Measurements from ENCODE around the gene SUGCT.

SUGCT gene

GRCh38 chr7:40569326-40569725 lies 434.5 kb downstream of the SUGCT start:
- no peak overlapping the region for H3K4me3 ChIP-seq (ENCODE audit: low read depth, low read length)
- no peak for DNase-seq (ENCODE audit: low read depth)
- TF ChIP-seq CTCF (IDR thresholded peaks at IDR 0.05; ENCODE audit: control insufficient read depth, extremely low read depth, insufficient read depth), result no peak

GRCh38 chr7:40570223-40570622 lies 435.4 kb downstream of the SUGCT start:
- no peak for DNase-seq (ENCODE audit: low read depth)
- H3K4me3 ChIP-seq (ENCODE audit: low read depth, low read length), result no peak overlapping the region
- TF ChIP-seq CTCF (IDR thresholded peaks at IDR 0.05; ENCODE audit: control insufficient read depth, extremely low read depth, insufficient read depth), result no peak

- DNase-seq (ENCODE audit: low read depth), result no peak
- no peak overlapping the region for H3K4me3 ChIP-seq (ENCODE audit: low read depth, low read length)
- TF ChIP-seq CTCF (IDR thresholded peaks at IDR 0.05; ENCODE audit: control insufficient read depth, extremely low read depth, insufficient read depth), result no peak
These were observed 437.0 kb downstream of the SUGCT start for GRCh38 chr7:40571796-40572195.

- H3K4me3 ChIP-seq (ENCODE audit: low read depth, low read length), result no peak overlapping the region
- DNase-seq (ENCODE audit: low read depth), result no peak
- no peak for TF ChIP-seq CTCF (IDR thresholded peaks at IDR 0.05; ENCODE audit: control insufficient read depth, extremely low read depth, insufficient read depth)
These were observed 438.1 kb downstream of the SUGCT start for GRCh38 chr7:40572810-40573465.

- H3K4me3 ChIP-seq (ENCODE audit: low read depth, low read length), result no peak overlapping the region
- no peak for DNase-seq (ENCODE audit: low read depth)
- no peak for TF ChIP-seq CTCF (IDR thresholded peaks at IDR 0.05; ENCODE audit: control insufficient read depth, extremely low read depth, insufficient read depth)
These were observed 444.6 kb downstream of the SUGCT start for GRCh38 chr7:40579401-40579800.

- TF ChIP-seq CTCF (IDR thresholded peaks at IDR 0.05; ENCODE audit: control insufficient read depth, extremely low read depth, insufficient read depth), result no peak
- no peak for DNase-seq (ENCODE audit: low read depth)
- H3K4me3 ChIP-seq (ENCODE audit: low read depth, low read length), result no peak overlapping the region
These were observed 446.0 kb downstream of the SUGCT start for GRCh38 chr7:40580776-40581175.

- H3K4me3 ChIP-seq (ENCODE audit: low read depth, low read length), result no peak overlapping the region
- no peak for DNase-seq (ENCODE audit: low read depth)
- no peak for TF ChIP-seq CTCF (IDR thresholded peaks at IDR 0.05; ENCODE audit: control insufficient read depth, extremely low read depth, insufficient read depth)
These were observed 447.7 kb downstream of the SUGCT start for GRCh38 chr7:40582539-40582938.

All from LNCaP clone FGC (cell line).